ENCODE data around the gene TMEM131L.

TMEM131L gene

GRCh38 chr4:153521999-153522801 lies 56.0 kb downstream of the TMEM131L start:
- no peak overlapping the region for H3K27ac ChIP-seq
- no peak for TF ChIP-seq CTCF (IDR thresholded peaks at IDR 0.05)
- TF ChIP-seq ZFX (IDR thresholded peaks at IDR 0.05; ENCODE audit: borderline replicate concordance): no peak

- H3K27ac ChIP-seq: no peak overlapping the region
- no peak for TF ChIP-seq ZFX (IDR thresholded peaks at IDR 0.05; ENCODE audit: borderline replicate concordance)
- TF ChIP-seq CTCF (IDR thresholded peaks at IDR 0.05): no peak
These were observed 56.6 kb downstream of the TMEM131L start for GRCh38 chr4:153522802-153523094.

- H3K27ac ChIP-seq: no peak overlapping the region
- no peak for TF ChIP-seq CTCF (IDR thresholded peaks at IDR 0.05)
- TF ChIP-seq ZFX (IDR thresholded peaks at IDR 0.05; ENCODE audit: borderline replicate concordance): no peak
These were observed 57.1 kb downstream of the TMEM131L start for GRCh38 chr4:153523164-153523796.

GRCh38 chr4:153523941-153524386 lies 57.8 kb downstream of the TMEM131L start:
- H3K27ac ChIP-seq: no peak overlapping the region
- no peak for TF ChIP-seq CTCF (IDR thresholded peaks at IDR 0.05)
- no peak for TF ChIP-seq ZFX (IDR thresholded peaks at IDR 0.05; ENCODE audit: borderline replicate concordance)

GRCh38 chr4:153524682-153525081 lies 58.5 kb downstream of the TMEM131L start:
- H3K27ac ChIP-seq: no peak overlapping the region
- no peak for TF ChIP-seq CTCF (IDR thresholded peaks at IDR 0.05)
- TF ChIP-seq ZFX (IDR thresholded peaks at IDR 0.05; ENCODE audit: borderline replicate concordance): no peak

GRCh38 chr4:153527690-153528089 lies 61.5 kb downstream of the TMEM131L start:
- no peak overlapping the region for H3K27ac ChIP-seq
- no peak for TF ChIP-seq ZFX (IDR thresholded peaks at IDR 0.05; ENCODE audit: borderline replicate concordance)
- no peak for TF ChIP-seq CTCF (IDR thresholded peaks at IDR 0.05)
